ENCODE measurements around the gene CALN1. TPM values are rescaled to one million over a fixed set of nuclear protein-coding genes. Genes with fewer than 3 reads are reported as not detected.
"Not testable (repeated sequence)": the region's sequence is repeated elsewhere in the genome, so short reads cannot be mapped to it uniquely, and the experiment has no call there.

CALN1 gene
- total RNA-seq, 1 experiment from 2014 or later, result not detected

- no peak for DNase-seq (ENCODE audit: low spot score)
These were observed 2.5 kb downstream of the CALN1 start for GRCh38 chr7:72409638-72410015.

- no peak for DNase-seq (ENCODE audit: low spot score)
These were observed 3.0 kb downstream of the CALN1 start for GRCh38 chr7:72408966-72409637.

- no peak for DNase-seq (ENCODE audit: low spot score)
These were observed 5.2 kb downstream of the CALN1 start for GRCh38 chr7:72406820-72407403.

DNA sequence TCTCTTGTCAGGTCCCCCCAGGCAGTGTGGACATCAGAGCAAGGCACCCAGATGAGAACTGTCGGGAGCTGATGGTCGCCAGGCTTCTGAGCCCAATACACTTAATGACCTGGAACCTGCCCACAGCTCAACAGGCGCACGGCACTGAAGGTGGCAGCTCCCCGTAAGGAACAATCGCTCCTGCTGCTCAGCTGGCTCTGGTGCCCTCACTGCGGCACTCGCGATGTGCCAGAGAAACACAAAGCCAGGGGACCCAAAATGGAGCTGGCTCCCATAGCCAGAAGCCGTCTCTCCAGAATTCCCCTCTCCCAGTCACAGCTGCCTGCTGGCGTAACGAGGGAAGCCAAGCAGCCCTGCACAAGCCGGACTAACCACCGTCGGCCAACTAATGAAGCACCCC, 6.3 kb downstream of the CALN1 start:
- no peak for DNase-seq (ENCODE audit: low spot score)

- DNase-seq (ENCODE audit: low spot score), result no peak
These were observed 6.7 kb downstream of the CALN1 start for GRCh38 chr7:72405418-72405817.

GRCh38 chr7:72404743-72405142, 7.4 kb downstream of the CALN1 start:
- DNase-seq (ENCODE audit: low spot score), result no peak

GRCh38 chr7:72403458-72404076, 8.6 kb downstream of the CALN1 start:
- DNase-seq (ENCODE audit: low spot score), result no peak

DNA sequence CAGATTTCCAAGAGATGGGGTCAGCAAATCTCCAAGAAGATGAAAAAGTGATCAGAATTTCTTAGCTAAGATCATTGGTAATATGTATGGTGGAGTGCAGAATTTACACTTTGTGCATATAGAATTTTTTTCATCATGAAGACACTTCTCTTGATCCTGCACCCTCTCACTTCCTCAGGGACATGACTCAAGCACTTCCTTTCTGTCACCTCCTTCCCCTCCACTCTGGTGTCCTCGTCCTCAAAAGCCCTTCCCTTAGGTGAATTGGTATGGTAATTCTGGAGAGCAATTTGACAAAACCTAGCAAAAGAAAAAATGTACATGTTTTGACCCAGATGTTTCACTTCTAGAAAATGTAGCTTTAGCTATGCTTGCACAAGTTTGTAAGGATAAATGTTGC, 18.1 kb downstream of the CALN1 start:
- no peak for DNase-seq (ENCODE audit: low spot score)

GRCh38 chr7:72391821-72392377, 20.2 kb downstream of the CALN1 start:
- DNase-seq (ENCODE audit: low spot score), result no peak

GRCh38 chr7:72386118-72386517, 26.0 kb downstream of the CALN1 start:
- no peak for DNase-seq (ENCODE audit: low spot score)

- no peak for DNase-seq (ENCODE audit: low spot score)
These were observed 49.9 kb downstream of the CALN1 start for GRCh38 chr7:72362246-72362645.

DNA sequence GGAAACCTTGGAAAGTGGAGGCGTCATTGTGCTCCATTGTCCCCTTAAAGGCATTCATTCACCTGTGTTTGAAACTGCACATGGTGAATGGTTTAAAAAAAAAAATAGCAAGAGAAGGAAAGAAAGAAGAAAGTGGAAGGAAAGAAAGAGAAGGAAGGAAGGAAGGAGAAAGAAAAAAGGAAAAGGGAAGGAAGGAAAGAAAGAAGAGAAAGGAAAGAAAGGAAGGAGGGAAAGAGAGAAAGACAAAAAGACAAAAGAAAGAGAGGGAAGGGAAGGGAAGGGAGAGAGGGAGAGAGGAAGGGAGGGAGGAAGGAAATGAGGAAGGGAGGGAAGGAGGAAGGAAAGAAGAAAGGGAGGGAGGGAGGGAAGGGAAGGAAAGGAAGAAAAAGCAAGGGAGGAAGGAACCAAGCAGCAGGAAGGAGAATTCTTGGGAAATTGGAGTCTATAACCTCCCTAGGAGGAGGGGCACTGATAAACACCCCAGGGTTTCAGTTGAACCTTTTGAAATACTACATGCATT, 66.9 kb downstream of the CALN1 start:
- DNase-seq (ENCODE audit: low spot score), result no peak

DNA sequence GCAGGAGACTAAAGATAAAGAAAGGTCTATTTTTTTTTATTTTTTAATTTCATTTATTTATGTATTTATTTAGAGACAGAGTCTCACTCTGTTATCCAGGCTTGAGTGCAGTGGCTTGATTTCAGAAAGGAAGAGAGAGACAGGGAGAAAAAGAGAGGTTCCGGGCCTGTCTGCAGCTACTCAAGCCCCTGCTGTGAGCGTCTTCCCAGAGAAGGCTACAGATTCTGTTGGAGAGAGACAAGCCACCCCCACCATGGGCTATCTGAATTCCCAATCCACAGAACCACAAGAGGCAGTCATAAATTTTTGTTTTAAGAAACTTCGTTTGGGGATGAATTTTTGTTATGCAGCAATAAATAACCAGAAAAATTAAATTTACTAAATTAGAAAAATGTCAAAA, 68.1 kb downstream of the CALN1 start:
- DNase-seq (ENCODE audit: low spot score), result no peak

DNA sequence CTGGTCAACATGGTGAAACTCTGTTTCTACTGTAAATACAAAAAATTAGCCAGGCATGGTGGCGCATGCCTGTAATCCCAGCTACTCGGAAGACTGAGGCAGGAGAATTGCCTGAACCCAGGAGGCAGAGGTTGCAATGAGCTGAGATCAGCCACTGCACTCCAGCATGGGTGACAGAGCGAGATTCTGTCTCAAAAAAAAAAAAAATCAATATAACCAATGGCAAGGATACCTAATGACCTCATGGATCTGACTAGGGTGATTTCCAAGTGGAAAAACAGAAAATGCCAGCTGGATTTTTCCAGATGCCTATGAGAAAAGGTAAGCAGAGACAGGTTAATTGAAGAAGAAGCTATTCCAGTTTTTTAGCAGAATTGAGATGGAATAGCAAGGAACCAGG, 68.8 kb downstream of the CALN1 start:
- DNase-seq (ENCODE audit: low spot score), result not testable (repeated sequence)

DNA sequence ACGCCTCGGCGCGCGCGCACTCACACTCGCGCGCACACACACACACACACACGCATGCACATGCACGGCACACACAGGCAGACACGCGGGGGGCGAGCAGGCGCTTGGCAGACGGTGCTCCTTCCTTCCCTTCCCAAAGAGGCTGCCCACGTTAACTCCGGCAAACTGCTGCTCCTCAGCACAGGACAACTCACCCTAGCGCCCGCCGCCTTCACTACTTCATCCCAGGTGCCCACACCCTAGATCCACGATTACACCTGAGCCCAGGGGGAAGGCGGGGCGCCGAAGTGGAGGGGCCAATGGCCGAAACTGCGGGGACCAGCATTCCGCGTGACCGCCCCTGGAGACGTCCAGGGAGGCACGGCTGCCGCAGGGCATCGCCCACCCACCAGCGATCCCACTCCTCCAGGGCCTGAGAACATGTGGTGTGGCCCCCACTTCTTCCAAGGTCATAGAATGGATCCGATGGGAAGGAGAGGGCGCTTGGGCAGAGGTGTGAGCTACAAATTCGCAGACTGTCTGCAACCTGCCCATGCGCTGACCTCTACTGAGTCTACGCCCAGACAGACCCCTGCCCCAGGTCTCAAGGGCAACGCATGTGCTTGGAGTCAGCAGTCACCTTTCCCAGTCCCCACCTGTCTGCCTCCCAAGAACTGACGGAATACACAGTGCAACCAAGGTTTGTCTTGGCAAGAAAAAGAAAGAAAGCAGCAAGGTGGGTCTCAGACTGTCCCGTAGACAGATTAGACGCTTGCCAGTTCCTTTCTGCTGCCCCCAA, 74.6 kb downstream of the CALN1 start:
- no peak for DNase-seq (ENCODE audit: low spot score)

DNA sequence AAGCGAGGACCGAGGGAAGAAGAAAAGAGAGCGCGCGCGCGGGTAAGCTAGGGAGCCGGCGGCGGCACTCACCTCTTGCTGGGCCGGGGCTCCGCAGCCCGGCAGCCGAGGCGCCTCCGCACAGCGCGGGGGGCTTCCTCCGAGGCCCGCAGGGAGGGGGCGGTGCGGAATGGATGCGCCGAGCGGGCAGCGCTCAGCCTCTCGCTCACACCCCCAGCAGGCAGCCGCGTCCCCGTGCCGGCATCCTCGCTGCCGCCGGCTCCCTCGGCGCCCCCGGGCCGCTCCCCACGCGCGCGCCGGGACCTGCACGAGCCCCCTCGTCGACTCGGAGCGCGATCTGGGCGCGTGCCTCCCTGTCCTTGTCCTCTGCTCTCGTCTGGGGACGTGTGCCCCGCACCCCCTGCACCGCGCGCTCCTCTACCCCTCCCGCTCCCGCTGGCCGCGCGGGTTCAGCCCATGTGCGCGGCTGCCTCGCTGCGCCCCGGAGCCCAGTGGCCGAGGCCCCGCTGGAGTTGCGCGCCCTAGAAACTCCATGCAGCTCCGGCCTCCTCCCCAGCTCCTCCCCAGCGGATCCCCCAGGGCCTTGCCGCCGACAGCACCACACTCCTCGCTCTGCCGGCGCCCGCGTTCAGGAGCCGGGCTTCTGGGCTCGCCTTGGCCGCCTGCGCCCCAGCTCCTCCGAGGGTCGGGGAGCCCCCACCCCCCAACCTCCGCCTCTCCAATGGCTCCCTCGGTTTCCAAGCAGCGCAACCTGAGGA, 75.3 kb downstream of the CALN1 start:
- no peak for DNase-seq (ENCODE audit: low spot score)

- DNase-seq (ENCODE audit: low spot score), result no peak
These were observed 75.8 kb downstream of the CALN1 start for GRCh38 chr7:72336382-72336631.

- DNase-seq (ENCODE audit: low spot score), result no peak
These were observed 76.4 kb downstream of the CALN1 start for GRCh38 chr7:72335561-72336381.

- no peak for DNase-seq (ENCODE audit: low spot score)
These were observed 77.4 kb downstream of the CALN1 start for GRCh38 chr7:72334698-72335097.

DNA sequence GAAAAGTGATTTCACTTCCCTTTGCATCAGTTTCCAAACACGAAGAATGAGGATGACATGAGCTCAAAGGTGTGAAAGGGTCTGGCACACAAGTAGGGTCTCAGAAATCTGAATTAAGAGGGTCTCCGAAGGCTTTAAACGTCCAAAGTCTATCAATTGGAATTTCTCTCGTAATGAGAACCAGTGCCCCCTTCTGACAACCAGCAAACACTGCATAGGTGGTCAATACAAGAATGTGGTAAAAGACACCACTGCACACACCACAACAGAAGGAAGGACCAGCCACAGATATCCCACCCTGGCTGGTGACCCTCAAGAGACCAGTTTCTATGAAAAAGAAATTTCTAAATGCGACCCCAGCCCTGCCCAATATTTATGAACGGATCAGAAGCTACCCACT, 78.1 kb downstream of the CALN1 start:
- DNase-seq (ENCODE audit: low spot score), result no peak

GRCh38 chr7:72326811-72327210, 85.3 kb downstream of the CALN1 start:
- DNase-seq (ENCODE audit: low spot score), result no peak
